Hematopoietic multipotent progenitor cell treated with erythropoietin and hydrocortisone succinate and interleukin-3 and kit ligand, for 17 days (in vitro differentiated cells): ENCODE results near the gene RAP1GAP.

Experiments
- DNase-seq: peaks from one replicate; pipeline ENCODE4 v3.0.0-alpha.2; 2015; ENCODE audit warnings: low spot score

The RAP1GAP gene

DNA sequence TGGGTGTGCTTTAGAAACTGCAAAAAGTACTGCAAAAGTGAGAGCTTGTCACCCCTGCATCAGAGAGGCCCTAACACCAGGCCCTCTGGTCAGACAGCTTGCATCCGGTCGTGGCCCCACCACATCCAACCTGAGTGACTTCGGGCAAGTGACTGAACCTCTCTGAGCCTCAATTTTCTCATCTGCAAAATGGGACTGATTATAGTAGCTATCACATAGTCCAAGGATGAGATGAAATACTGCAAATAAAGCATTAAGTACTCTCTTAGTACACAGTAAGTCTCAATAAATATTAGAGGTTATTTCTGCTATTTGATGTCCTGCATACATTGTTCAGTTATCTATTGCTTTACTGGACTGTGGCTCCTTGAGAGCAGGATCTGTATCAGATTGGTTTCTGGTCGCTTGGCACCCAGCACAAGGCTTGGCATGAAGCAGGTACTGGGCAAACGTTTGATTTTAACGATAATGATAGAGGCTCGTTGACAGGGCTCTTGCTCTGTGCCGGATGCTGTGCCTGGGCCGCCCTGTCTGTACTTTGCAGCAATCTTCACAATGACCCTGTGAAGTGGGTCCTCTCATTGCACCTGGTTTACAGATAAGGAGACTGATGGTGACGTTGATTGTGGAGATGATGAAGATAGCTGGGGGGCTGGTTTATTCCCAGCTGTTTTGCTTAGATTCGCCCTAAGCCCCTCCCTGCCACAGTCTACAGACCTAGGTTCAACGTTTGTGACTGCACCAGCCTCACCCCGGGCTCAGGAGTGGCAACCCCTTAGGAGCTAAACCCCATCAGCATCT is 43.6 kb downstream of the RAP1GAP start:
- DNase-seq, result no peak

DNA sequence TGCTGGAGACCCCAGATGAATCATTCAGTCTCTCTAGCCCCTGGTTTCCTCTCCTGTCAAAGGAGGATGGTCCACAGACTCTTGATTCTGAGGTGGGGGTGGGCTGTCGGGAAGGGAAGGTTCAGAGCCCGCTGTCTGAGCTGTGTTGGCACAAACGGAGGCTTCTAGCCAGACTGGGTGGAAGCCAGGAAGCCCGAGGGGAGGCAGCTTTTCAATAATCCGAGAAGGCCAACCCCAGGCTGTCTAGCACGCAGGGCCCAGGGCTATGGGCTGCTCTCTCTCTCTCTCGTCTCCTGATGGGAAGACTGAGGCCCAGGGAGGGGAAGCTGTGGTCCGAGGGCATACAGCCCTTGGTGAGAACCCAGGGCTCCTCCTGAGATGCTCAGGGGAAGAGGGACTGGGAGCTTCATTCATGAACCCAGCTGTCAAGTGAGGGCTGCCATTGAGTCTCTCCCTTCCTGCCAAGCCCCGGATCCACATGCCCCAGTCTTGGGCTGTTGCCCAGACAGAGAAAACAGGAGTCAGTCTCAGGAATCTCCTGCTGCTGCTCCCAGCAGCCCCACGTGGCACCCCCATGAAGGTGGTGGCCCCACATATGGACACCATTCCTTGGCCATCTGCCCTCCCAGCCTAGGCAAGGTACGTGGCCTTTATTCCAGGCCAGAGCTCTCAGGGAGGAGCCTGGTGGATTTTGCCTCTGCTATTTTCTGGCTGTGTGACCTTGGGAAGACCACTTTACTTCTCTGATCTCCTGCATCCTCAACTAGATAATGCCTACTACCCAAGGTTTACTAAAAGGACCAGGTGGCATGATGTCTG is 44.4 kb downstream of the RAP1GAP start:
- no peak for DNase-seq

DNA sequence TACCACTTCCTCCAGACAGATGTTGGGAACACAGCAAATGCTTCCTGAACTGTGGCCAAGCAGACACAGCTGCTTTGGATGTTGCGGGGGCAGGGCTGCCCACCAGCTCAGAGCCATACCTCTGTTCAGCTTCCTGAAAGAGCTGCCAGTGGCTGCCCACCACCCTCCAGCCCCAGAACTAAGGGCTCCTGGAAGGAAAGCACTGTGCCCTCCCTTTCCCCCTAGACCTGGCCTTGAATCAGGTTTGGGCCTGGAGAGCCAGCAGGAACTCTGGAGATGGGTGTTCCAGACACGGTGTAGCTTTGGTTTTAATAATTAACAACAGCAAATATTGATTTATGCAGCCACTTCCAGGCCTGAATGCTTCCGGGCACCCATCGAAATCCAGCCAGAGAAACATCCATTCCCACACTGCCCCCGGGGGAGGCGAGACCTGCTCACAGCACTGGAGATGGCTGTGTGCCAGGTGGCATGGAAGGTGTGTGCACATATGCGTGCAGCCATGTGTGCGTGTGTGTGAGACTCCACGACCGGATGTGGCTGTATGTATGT is 45.7 kb downstream of the RAP1GAP start:
- no peak for DNase-seq

DNA sequence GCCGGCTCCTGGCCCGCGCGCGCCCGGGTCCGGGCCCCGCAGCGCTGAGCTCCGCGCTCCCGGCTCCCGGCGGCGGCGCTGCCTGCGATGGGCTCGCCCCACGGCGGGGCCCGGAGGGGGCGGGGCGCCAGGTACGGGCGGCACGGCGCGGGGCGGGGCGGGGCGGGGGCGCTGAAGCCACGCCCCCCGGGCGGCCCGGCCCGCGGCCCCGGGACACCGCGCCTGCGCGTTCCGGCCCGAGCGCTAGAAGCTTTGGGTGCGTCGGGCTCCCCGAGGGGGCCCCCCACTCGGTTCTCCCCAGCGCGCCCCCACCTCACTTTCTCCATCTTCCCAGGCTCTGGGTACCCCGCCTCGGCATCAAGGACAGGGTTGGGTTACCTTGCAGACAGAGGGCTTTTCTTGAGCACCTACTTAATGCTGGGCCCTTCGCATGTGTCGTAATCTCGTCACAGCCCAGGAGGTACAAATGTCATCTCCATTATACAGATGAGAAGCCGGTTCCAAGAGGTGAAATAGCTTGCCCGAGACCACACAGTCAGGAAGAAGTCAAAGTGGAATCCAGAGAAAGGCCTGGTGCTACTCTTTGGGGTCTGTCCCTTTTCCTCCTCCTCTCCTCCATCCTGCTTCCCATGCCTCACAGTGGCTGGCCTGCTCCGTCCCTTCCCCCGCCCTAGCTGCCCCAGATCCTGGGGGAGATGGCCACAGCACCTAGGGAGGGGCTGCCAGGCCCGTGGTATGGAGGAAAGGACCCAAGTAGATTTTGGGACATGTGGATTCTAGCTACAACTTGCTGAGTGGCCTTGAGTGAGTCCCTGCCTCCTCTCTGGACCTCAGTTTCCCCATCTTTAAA is 46.5 kb downstream of the RAP1GAP start:
- peak; percentile 63 for DNase-seq

DNA sequence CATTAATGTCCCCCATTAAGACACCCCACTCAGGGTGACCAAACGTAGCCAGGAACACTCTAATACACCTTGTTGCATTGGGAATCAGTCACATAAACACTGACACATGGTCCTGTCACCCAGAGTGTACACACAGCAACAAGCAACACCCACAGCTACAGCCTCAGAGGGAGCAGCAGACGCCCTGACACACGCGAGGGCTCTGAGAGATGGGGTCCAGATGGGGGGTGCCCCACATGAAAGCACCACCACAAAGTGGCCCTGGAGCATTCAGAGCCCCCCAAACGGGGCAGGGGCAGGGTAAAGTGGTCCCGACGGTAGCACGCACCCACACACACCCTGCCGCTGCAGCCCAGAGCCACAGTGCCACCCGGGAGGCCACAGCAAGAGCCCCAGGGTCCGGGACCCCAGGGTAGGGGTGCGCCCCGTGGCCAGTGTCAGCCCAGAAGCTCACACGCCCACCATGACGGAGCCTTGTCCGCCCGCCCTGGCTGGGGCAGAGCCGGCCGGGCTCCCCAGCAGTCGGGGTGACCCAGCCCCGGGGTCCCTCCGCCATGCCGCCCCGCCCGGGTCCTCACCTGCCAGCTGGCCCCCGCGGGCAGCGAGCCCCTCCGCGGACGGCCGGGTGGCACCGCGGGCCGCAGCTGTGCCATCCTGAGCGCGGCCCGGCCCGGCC is 47.3 kb downstream of the RAP1GAP start:
- no peak for DNase-seq

DNA sequence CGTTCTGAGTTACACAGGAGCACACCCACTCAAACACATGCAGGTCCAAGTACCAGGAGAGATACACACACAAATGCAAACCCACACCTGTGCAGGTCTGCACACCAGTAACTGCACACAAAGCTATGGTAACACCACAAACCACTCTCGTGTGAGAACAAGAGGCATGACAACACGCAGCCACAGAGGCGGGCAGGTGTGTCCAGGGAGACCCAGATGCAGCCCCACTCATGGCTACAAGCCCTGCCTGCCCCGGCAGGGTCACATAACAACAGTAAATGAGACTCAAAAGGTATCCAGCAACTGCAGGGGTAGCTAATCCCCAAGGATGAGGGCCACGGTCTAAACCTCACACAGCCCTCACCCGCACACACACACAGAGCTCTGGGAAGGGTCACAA is 48.1 kb downstream of the RAP1GAP start:
- DNase-seq, result no peak

DNA sequence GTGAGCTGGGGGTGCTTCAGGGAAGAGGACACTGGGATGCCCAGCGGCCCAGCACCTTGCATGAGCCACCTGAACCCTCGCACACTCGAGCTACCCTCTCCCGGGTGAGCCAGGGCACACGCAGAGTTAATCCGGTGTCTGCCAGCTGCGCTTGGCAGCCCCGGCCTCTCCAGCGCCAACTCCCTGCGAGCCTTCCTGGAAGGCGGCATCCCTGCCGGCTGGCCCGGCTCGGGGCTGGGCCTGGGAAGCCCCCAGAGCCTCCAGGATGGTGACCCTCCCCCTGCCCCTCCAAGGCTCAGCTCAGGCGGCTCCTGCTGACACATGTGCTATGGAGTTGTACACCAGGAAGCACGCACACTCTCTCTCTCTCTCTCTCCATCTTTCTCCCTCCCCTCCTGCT is 48.7 kb downstream of the RAP1GAP start:
- DNase-seq, result no peak

DNA sequence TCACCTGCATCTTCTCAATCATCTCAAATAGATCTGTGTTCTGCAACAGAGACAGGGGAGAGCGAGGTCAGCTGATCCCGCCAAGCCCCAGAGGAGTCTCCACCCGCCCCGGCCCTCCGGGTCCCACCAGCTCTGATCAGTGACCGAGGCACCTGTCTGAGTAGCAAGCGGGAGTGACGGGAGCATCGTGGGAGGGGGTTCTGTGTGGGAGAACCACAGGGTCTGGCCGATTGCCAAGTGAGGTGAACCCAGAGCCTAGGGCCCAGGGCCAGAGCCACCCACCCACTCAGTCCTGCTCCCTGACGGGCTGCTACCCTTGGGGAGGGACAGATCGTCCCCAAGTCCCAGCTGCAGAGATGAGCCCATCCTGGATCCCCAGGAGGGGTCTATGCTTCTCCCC is 49.1 kb downstream of the RAP1GAP start:
- DNase-seq, result no peak

DNA sequence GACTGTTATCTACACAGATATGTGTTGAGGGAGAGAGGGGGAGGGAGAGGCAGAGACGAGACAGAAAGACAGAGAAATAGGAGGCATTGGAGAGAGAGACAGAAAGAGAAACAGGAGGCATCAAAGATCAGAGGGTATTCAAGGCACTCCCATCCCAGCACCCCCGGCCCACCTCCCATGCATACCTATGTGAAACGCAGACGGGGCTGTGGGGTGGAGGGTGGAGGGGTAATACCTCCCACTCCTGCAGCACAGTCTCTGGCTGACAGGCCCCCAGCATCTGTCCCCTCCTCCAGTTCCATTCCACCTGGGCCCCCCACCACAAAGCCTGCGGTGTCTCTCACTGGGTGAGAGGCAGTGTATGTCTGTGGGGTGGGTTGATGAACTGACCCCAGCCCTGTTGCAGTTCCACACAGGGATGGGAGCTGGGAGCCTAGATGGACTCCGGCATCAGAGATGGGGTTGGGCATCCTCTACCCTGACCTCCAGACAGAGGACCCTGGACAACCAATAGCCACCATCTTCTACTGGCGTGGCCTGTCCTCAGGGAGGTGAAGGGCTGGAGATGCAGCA is 49.7 kb downstream of the RAP1GAP start:
- DNase-seq, result no peak

DNA sequence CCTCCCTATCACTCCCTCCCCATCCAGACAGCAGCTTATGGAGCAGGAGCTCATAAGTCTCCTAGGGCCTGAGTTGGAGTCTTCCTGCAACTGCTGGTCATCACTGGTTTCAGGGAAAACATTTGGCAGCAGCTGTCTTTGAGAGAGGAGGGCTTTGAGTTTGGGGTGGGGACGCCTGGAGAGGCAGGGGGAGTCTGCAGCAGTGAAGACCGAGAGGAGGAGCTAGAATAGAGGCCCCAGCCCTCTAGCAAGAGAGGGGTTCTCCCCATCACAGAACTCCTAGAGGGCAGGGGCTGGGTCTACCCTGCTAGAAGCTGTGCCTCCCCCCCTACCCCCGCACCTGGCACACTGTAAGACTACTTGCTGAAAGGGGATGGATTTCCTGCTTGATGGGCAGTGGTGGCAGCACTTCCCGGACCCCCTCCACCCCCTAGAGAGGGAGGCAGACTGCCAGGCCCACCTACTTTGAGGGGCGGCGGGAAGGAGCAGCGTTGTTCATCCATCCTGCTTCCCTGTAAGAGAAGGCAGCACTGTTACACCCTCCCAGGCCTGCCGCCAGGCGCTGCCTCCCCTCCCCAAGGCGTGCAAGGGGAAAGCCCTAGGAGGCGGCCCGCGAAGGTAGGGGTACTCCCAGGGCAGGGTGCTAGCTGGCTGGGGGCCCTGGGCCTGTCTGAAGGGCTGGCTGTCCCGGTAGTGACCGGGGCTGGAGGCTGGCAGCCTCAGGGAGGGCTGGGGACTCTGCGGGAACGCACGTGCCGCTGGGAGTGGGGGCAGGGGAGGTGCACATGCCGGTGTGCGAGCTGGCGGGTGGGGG is 50.4 kb downstream of the RAP1GAP start:
- no peak for DNase-seq

DNA sequence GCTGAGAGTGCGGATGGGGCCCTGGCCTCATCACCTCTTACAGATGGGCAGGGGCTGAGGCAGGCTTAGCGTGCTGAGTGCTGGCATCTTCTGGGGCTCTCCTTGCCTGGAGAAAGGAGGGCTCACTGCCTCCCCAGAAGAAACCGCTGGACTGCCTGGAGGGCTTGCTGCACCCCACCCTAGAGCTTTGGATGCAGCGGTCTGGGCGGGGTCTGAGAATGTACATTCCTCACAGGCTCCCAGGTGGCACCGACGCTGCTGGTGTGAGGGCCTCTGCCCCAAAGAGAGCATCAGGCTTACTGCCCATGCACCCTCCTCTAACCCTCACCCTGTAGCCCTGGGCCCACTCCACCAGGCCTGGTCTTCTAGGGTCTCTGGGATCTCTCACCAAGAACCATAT is 51.1 kb downstream of the RAP1GAP start:
- DNase-seq, result no peak

DNA sequence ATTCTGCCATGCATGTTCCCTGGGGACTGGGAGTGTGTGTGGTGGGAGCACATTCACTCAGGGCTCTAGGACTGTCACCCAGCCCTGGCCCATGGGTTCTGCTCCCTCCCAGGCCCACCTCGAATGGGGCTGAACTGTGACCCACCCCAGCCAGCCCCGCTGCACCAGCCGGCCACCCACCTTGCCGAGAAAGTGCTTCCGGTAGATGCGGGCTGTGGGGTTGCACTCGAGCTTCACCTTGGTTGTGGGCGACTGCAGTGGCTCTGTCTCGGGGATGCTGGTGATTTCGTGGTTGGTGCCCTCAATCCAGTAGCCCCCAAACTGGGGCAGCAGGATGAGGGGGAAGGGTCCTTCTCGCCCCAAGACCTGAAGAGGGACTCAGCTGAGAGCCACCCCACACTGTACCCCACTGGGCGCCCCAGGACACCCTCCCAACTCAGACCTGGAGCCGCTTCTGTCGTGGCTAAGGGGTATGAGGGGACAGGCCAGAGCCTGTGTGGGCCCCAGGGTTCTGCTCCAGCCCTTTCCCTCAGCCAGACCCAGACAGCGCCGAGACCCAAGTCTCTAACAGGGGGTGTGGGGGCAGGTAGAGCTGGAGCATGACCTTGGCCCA is 51.9 kb downstream of the RAP1GAP start:
- DNase-seq, result no peak

DNA sequence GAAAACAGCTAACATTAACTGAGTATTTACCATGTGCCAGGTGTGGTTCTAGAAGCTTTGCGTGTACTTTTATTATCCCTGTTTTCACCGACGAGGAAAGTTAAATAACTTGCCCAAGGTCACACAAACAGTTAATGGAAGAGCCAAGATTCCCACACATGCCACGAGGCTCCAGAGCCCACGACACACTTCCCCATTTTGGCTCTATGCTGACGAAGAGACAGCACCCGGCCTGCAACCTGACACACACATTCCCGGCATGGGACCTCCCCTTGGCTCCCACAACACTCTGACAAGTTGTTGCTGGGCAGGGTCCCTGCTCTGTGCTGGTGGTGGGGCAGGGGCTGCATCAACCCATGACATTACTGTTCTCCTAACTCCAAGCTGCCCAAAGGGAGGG is 52.8 kb downstream of the RAP1GAP start:
- DNase-seq, result no peak

DNA sequence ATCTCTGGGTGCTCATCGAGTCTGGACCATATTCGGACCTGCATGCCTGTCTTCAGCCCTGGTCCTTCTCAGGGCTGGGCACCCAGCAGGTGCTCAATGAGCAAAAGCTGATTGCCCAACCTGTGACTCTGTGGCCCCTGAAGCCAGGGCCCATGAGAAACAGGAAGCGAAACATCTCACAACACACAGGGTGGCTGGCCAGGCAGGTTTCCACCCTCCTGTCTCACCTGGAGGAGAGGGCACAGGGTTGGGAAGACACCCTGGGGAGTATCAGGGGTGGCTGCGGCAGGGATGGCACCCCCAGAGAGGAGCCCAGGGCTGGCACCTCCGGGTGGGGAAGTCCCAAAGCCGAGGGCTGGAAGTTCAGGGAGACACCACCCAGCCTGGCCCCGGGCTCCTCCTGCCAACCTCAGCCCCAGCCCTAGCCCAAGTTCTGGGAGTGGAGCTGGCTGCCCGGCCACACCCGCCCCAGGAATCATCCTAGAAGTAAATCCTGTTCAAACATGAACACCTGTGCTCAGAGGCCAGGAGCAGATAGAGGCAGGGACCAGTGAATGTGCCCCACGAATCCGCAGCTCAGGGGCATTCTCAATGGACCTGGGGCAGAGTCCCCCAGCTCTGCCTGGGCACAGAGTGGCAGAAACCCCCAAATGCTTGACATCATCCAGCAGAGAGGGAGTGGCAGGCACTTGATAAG is 54.6 kb downstream of the RAP1GAP start:
- no peak for DNase-seq

DNA sequence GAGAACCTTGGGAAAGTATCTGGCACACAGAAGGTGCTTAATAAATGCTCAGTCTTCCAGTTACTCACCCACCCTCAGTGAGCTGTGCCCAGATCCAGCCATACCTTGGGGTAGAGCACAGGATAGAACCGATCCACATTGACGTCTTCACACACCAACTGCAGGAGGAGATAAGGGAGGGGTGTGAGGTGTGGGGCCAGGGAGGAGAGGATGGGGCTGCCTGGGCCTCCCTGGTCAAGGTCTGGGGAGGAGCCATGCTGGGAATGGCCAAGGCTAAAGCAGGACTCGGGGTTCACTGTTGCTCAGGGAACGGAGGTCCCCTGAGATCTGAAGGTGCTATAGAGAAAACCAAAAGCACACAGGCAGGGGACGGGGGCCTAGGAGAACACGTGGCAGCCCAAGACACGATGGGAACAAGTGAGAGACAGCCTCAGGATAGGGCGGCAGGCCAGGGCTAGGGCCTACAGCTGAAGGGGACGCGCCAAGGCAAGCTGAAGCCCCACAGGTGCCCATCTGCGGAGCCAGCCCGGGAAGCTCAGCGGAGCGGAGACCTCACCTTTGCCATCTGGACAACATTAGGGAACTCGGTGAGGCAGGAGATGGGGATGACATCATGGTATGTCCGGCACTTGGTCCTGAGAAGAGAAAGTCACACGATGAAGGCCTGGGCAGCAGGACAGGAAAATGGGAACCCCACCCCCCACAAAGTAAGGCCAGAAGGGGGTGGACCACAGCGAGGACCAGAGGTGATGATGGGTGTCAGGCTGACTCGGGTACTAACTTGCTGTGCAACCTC is 55.9 kb downstream of the RAP1GAP start:
- no peak for DNase-seq

DNA sequence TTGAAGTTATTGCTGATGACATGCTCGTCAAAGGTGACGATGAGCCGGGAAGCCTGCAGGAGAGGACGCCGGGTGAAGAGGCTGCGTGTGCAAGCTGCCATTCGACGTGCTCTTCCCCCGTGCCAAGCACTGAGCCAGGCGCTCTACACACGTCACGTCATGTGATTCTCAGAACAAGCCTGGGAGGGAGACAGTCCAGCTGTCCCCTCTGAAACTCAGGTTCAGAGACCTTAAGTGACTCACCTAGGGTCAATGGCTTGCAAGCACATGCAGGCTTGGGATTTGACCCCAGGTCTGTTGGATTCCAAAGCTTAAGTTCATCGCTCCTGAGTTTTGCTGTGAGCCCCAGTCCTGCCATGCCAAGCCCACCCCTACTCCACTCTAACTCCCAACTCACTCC is 57.1 kb downstream of the RAP1GAP start:
- DNase-seq, result no peak

DNA sequence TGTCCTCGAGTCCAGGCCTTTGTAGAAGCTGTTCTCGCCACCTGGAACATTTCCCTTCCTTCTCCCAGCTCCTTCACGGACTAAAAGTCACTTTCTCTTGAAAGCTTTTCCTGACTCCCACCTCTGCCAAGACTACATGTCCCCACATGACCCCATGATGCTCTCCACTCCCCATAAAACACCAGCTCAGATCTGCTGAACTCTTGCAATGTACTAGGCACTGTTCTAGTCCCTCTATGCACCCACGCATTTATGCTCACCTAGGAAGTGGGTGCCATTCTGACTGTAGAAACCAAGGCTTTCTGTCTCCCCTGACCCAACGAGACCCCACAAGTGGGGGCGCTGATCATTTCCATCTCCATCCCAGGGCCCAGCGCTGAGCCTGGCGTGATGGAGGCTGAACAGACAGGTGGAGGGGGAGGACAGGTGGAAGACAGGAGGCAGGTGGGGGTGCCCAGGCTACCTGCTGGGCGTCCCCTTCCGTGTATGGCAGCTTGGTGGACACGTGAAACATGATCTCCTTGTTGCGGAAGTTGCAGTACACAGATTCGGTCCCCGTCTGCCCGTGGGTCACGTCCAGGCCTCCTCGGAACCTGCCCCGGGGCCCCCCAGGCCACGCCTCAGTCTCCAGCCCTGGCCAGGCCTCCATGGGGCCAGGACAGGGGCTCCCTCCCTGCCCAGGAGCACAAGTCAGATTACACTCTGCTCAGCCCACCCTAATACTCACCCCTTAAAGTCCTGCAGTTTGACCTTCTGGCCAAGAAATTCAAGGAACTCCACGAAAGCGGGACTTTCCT is 58.0 kb downstream of the RAP1GAP start:
- no peak for DNase-seq

DNA sequence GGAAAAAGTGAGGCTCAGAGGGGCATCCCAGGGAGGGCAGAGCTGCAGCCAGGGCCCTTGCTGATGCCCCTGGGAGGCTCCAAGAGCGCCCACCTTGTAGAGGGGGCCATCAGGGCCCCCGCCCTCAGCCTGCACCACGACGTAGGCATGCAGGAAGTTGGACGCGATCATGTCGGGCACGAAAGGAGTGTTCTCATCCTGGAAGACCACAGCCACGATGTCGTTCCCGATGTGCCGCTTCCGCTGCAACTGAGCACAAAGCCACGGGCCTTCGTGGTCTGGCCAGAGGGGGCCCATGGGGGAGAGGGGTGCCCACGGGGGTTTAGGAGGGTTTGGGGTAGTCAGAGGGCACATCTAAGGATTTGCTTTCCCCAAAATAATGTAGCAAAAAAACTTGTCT is 59.1 kb downstream of the RAP1GAP start:
- no peak for DNase-seq
